ENCODE results near the gene NPFF. TPM values are rescaled to one million over a fixed set of nuclear protein-coding genes. Genes with fewer than 3 reads are reported as not detected.

Gene NPFF
- total and polyA plus RNA-seq, 10 of the 15 experiments (the other 5 are each of a cell fraction or from before 2014, with no cell fraction given): 0.21 to 0.69 (median 0.23) TPM; not detected in 7

DNA sequence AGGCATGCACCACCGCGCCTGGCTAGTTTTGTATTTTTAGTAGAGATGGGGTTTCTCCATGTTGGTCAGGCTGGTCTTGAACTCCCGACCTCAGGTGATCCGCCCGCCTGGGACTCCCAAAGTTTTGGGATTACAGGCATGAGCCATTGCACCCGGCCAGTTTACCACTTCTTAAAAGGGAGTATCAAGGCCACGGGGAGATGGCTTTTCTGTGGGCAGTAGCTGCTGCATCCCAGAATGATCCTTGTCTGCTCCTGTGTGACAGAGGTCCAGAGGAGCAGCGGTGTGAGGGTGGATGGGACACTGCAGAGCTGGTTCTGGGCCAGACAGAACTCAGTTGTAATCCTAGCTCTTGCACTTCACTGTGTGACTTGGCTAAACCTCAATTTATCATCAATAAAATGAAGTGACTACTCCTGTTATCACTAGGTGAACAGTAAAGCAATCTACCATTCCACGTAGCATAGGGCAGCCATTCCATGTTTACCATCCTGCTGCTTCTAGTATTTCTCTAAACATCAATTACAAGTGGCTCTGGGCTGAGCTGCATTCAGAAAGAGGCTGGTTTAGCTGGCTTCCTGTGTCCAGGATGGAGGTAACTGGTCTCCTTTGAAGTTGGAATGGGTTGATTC lies 3.0 kb upstream of the NPFF start (continued):
- no peak for TF ChIP-seq NR2F1 (conservative IDR thresholded peaks at IDR 0.05)
- TF ChIP-seq POU2F2 (IDR thresholded peaks at IDR 0.05; ENCODE audit: borderline replicate concordance, low read depth, low read length): no peak
- no peak for TF ChIP-seq BACH1 (IDR thresholded peaks at IDR 0.05; ENCODE audit: borderline replicate concordance)
- TF ChIP-seq, protein P1, sequence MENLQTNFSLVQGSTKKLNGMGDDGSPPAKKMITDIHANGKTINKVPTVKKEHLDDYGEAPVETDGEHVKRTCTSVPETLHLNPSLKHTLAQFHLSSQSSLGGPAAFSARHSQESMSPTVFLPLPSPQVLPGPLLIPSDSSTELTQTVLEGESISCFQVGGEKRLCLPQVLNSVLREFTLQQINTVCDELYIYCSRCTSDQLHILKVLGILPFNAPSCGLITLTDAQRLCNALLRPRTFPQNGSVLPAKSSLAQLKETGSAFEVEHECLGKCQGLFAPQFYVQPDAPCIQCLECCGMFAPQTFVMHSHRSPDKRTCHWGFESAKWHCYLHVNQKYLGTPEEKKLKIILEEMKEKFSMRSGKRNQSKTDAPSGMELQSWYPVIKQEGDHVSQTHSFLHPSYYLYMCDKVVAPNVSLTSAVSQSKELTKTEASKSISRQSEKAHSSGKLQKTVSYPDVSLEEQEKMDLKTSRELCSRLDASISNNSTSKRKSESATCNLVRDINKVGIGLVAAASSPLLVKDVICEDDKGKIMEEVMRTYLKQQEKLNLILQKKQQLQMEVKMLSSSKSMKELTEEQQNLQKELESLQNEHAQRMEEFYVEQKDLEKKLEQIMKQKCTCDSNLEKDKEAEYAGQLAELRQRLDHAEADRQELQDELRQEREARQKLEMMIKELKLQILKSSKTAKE (IDR thresholded peaks at IDR 0.05; ENCODE audit: low read depth, poor library complexity, severe bottlenecking): no peak

DNA sequence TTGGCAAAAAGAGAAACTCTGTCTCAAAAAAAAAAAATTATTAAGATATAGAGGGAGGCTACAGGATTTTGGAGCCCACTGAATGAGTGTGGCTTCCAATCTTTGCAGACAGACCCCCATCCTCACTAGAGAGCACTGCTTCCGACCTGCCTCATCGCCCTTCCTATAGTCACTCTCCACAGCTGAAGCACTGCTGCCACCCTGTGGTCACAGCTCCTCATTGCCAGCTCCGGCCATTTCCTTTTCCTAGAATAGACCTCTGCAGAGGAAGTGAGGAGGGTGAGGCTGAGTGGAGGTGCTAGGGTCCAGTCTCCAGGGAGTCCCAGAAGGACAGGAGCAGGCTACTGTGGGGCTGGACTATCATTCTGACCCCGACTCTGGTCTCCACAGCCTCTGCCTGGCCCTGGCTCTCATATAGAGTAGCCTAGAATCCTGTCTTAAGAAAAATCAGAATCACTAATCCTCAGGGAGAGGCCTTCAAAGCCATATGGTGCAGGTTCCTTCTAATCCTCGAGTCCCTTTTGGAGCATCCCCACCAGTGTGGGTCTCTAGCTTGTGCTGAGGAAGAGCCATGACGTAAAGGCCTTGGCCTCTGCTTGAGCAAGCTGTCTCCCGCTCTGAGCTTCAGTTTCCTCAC lies 1.4 kb upstream of the NPFF start:
- RAD21 ChIA-PET (ENCODE audit: unreplicated experiment): interaction anchor here (0.6 to 2.7 kb wide), 28 partner anchors 8 to 429 kb away, joined by 3 to 46 read pairs (median 4); partner anchors contain the start of genes AAAS, ATP5MC2, PRR13 and SPRYD3
- Histone ChIP-seq H3K27me3 (replicated peaks in 1 of 2; ENCODE audit: control insufficient read depth in 2 of 2, insufficient read depth in 2 of 2, low read length in 1 of 2) (no peaks in the 10 kb centered on the region), H3K9me3 (replicated peaks; ENCODE audit: control insufficient read depth, insufficient read depth, low read length) (no peaks in the 10 kb centered on the region), H3K4me2 (ENCODE audit: control insufficient read depth, insufficient read depth) (no peak overlapping the region), H3K79me2 (ENCODE audit: control insufficient read depth, insufficient read depth, low read length) (no peaks in the 10 kb centered on the region), H3K4me1 (ENCODE audit: control insufficient read depth, insufficient read depth, low read length) (0 out of 2 replicates have a peak, but pooled peaks cover 3% of the 10 kb centered on the region), H2AFZ (ENCODE audit: control insufficient read depth, low read depth, low read length) (peak overlapping the region; percentile 78), H3K27ac (ENCODE audit: control insufficient read depth, insufficient read depth) (no peak overlapping the region), H3K9ac (ENCODE audit: control insufficient read depth, insufficient read depth, low read length) (no peak overlapping the region), H4K20me1 (ENCODE audit: control insufficient read depth, insufficient read depth) (no peaks in the 10 kb centered on the region), H3K36me3 (ENCODE audit: control insufficient read depth in 2 of 2, insufficient read depth in 2 of 2, low read length in 1 of 2) (peaks cover 14 to 21% of the 10 kb centered on the region in 2 experiments; a peak in 2 of 4 replicates), H3K4me3 (no peak overlapping the region)
- peak; percentile 99 for FAIRE-seq
- 25% methylated on average over 7 of the region's 7 CpGs for WGBS (ENCODE audit: insufficient coverage, insufficient replicate concordance, low lambda C conversion rate, missing lambda C conversion rate)
- ATAC-seq: peak; percentile 99
- CTCF ChIA-PET: interaction anchor here (0.6 to 4.7 kb wide), 54 partner anchors 8 to 633 kb away, joined by 3 to 55 read pairs (median 4); partner anchors contain the start of genes AAAS, AMHR2, ATP5MC2 and CALCOCO1
- in situ Hi-C loops (cut with MboI) (no loop called here), intact Hi-C loops (cut with micrococcal nuclease; ENCODE audit: unreplicated experiment) (loop anchor here (1.0 to 5.0 kb wide), 3 partner anchors 156 to 296 kb away; no protein-coding TSS in a partner anchor)
- POLR2A ChIA-PET: interaction anchor here (0.6 to 2.0 kb wide), 6 partner anchors 15 to 185 kb away, joined by 3 to 9 read pairs (median 6); no protein-coding TSS in a partner anchor
- no TSS peak for BruUV-seq (replicated peaks)
- peak; percentile 60 for DNase-seq (ENCODE audit: low read depth, low spot score)
- SMC1A ChIA-PET (ENCODE audit: uncharacterized antibody, unreplicated experiment): interaction anchor here (0.6 to 4.9 kb wide), 29 partner anchors 10 to 937 kb away, joined by 3 to 32 read pairs (median 4); partner anchors contain the start of genes AAAS, ATF7, ATP5MC2 and MAP3K12
- 0 out of 2 replicates have a peak, but pooled peaks have one; percentile 34 for TF ChIP-seq MEF2A (IDR thresholded peaks at IDR 0.05; ENCODE audit: insufficient read depth, low read depth, low read length)
- peak; percentile 88 for TF ChIP-seq SPI1 (IDR thresholded peaks at IDR 0.05; ENCODE audit: borderline replicate concordance, insufficient read depth, low read depth, low read length)
- TF ChIP-seq STAT3 (IDR thresholded peaks at IDR 0.05; ENCODE audit: low read depth, low read length): no peak
- no peak for TF ChIP-seq NRF1 (conservative IDR thresholded peaks at IDR 0.05; ENCODE audit: low read depth, low read length)
- no peak for TF ChIP-seq BACH1 (IDR thresholded peaks at IDR 0.05; ENCODE audit: borderline replicate concordance)
- TF ChIP-seq, protein P2, sequence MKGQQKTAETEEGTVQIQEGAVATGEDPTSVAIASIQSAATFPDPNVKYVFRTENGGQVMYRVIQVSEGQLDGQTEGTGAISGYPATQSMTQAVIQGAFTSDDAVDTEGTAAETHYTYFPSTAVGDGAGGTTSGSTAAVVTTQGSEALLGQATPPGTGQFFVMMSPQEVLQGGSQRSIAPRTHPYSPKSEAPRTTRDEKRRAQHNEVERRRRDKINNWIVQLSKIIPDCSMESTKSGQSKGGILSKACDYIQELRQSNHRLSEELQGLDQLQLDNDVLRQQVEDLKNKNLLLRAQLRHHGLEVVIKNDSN (IDR thresholded peaks at IDR 0.05; ENCODE audit: borderline replicate concordance, extremely low read length, insufficient read depth, low read depth, low read length): no peak
- peak; percentile 72; the same call in 1 of the 2 replicates for TF ChIP-seq SMARCA5 (IDR thresholded peaks at IDR 0.05)
- no peak; the same call in 2 of the 3 replicates for TF ChIP-seq POU2F2 (IDR thresholded peaks at IDR 0.05; ENCODE audit: borderline replicate concordance, low read depth, low read length)
- TF ChIP-seq NBN (IDR thresholded peaks at IDR 0.05): no peak
- TF ChIP-seq YBX1 (IDR thresholded peaks at IDR 0.05): no peak
- TF ChIP-seq RBBP5 (conservative IDR thresholded peaks at IDR 0.05): no peak
- TF ChIP-seq NR2F1 (conservative IDR thresholded peaks at IDR 0.05): no peak
- TF ChIP-seq RAD21 (IDR thresholded peaks at IDR 0.05; ENCODE audit: insufficient read depth, low read depth, low read length): peak; percentile 97

All from GM12878 (cell line).